Regular cardiac myocyte (primary cell): ENCODE results near the gene POSTN. TPM values are rescaled to one million over a fixed set of nuclear protein-coding genes. Genes with fewer than 3 reads are reported as not detected.

Experiments used
- total RNA-seq: library from RNA; depleted of rRNA; stranded (reverse); fragments of >200 nt; gene quantifications from 2 replicates; pipeline ENCODE4 v1.2.3, GENCODE V29; 2014

POSTN gene
- total RNA-seq, result 564 and 1,285 TPM in 2 replicates

GRCh38 chr13:37598597-37598996, at the start of gene POSTN:
Gene POSTN, minus strand, starts transcription at chr13:37598768. Its CDS starts 42 bp downstream, at chr13:37598726.

